Heart right ventricle (tissue), 16 donors: Measurements from ENCODE around the gene FBRS. TPM values are rescaled to one million over a fixed set of nuclear protein-coding genes. Genes with fewer than 3 reads are reported as not detected.

ENCODE experiments used
- ATAC-seq, 8 donors: fragments of 200-7000 bp; cut with Tn5 transposase; one replicate each; pipeline ENCODE4 v1.9.1; 2020; ENCODE audit warnings: mild to moderate bottlenecking in 8 of 8, moderate library complexity in 8 of 8, moderate number of reproducible peaks in 1 of 8
- DNase-seq, 2 donors: peaks; one replicate each; pipeline ENCODE4 v3.0.0-alpha.2; 2020
- H3K27ac ChIP-seq, 10 donors: fragments of 200-600 bp; sonication (generic) in 2 of 10; one replicate each; pipeline versions ENCODE4 v1.5.0 to v1.8.0; 2020 to 2022; ENCODE audit warnings: mild to moderate bottlenecking in 3 of 10
- H3K27me3 ChIP-seq, 7 donors: fragments of 200-600 bp; one replicate each; pipeline ENCODE4 v1.8.0; 2021 to 2022; ENCODE audit warnings: mild to moderate bottlenecking in 2 of 7
- H3K36me3 ChIP-seq, 9 donors: fragments of 200-600 bp; sonication (generic) in 1 of 9; one replicate each; pipeline versions ENCODE4 v1.5.0 to v1.8.0; 2020 to 2022; ENCODE audit warnings: mild to moderate bottlenecking in 2 of 9
- H3K4me1 ChIP-seq, 9 donors: fragments of 200-600 bp; sonication (generic) in 1 of 9; one replicate each; pipeline versions ENCODE4 v1.5.0 to v1.8.0; 2020 to 2022; ENCODE audit warnings: mild to moderate bottlenecking in 4 of 9
- H3K4me3 ChIP-seq, 10 donors: fragments of 200-600 bp; sonication (generic) in 2 of 10; one replicate each; pipeline versions ENCODE4 v1.5.0 to v1.8.0; 2020 to 2022; ENCODE audit warnings: mild to moderate bottlenecking in 7 of 10, moderate library complexity in 2 of 10
- H3K9me3 ChIP-seq, 11 donors: fragments of 200-600 bp in 10 of 11; sonication (generic) in 2 of 11; one replicate each; pipeline versions ENCODE4 v1.5.0 to v1.8.0; 2013 to 2022; ENCODE audit warnings: mild to moderate bottlenecking in 2 of 11, control low read depth in 1 of 11, moderate library complexity in 1 of 11
- WGBS, 2 donors: extraction: QIAGEN DNeasy Blood & Tissue Kit; methylation state at CpG; one replicate each; pipeline ENCODE4 v1.1.7; 2013; ENCODE audit warnings: inconsistent platforms in 1 of 2; 5-methylcytosine and 5-hydroxymethylcytosine counted together
- intact Hi-C, 10 donors: fragments of 100-400 bp; cut with DNase I; formaldehyde crosslinking; loops; one replicate each; pipeline versions ENCODE4 v1.11.1 to v1.14.2; 2022
- polyA plus RNA-seq, 2 donors: library from polyadenylated mRNA; stranded (reverse); fragments of 200-250 nt; gene quantifications; one replicate each; pipeline ENCODE4 v1.2.3, GENCODE V29; 2013
- total RNA-seq, 10 donors: library from RNA; stranded (reverse); fragmentation: NEBNext Ultra II Directional in 3 of 10; extraction: Animal tissue kit (Norgen Biotek cat#: 25700) in 3 of 10; gene quantifications; one replicate each; pipeline versions ENCODE4 v1.2.1 to v1.2.4, GENCODE V29; 2021 to 2023
- TF ChIP-seq, protein P1 (sequence below), 9 donors: fragments of 200-600 bp; sonication (generic) in 2 of 9; IDR thresholded peaks; one replicate each; pipeline versions ENCODE4 v1.5.0 to v1.8.0; 2021 to 2022; ENCODE audit warnings: antibody characterized with exemption in 9 of 9, mild to moderate bottlenecking in 5 of 9, moderate library complexity in 1 of 9
- donor health status: Arrhythmogenic right ventricular cardiomyopathy.
- donor health status: ischemic (EF 13 %, LVEDD 7.1; RV severe dilation, severe dysfunction).
- donor health status: healthy with polysubstance abuse.
- donor health status: DM: no; HTN: yes; CAD: no.
- donor health status: DM: no; HTN: no; CAD: no.
- donor health status: ischemic (EF 25% LVEDD 6.9; RV normal size, moderate dysfunction).
- donor health status: ischemic (EF 25% LVEDD 5.7; RV mildly dilated, moderate dysfunction).
- donor health status: healthy.
- donor health status: DM: yes; HTN: yes; CAD: no.
- donor health status: Ischemic cardiomyopathy.
- donor health status: ischemic (EF 35%, LVEDD 5.7; RV mildly dilated, moderate dysfunction).
- donor health status: nonischemic (EF 11% LVEDD 7.7; RV severe dilation, severe dysfunction).
- donor health status: DM: yes; HTN: yes; CAD: no.
- donor health status: PGD.
- donor health status: ischemic (EF 29% LVEDD 5.4; RV normal size, mild dysfunction).
- donor health status: nonischemic (EF 23%, LVEDD 6.1; RV moderate dilation, normal function).

FBRS gene
- total and polyA plus RNA-seq, 12 donors, result 24.6 to 40.2 (median 29.3) TPM

DNA sequence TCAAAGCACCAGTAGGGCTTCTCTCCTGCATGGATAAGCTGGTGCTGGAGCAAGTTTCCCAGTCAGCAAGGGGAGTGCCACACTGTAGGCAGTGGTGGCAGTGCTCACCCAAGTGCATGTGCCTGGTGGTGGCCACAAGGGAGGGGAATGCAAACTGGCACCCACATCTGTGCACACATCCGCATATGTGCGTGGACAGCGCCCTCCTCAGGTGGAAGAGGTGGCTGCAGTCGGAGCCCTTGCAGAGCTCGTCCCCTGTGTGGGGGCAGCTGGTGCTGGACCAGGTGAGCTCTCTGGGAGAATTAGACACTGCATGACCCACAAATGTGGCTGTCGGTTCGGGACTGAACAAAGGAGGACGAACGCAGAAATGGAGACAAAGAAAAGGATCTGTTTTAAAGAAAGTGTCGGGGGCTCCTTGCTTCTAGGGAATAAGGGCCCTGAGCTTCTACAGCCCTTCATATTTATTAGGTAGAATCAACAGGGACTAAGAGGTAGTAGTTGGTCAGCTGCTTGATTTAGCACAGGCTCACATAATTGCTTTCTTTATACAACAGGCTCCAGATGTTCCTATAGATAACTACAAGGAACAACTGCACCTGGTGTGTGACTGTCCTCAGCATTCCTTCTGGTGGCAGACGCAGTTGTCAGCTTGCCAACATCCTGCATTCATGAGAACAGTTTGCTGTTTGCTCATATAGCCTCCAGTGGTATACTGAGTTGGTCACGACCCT lies 42.7 kb upstream of the FBRS start:
- no peaks in the 10 kb centered on the region for H3K27me3 ChIP-seq
- peak in 6 of 8 donors; percentile 31 to 78 (median 59) for ATAC-seq
- H3K4me3 ChIP-seq, result no peak overlapping the region
- intact Hi-C loops, result loop anchor here in 4 of 10 donors (5.0 to 10.0 kb wide), 4 partner anchors 81 to 201 kb away; partner anchors contain the start of gene ZNF747 (in 1 of the 4)
- H3K27ac ChIP-seq, result no peak overlapping the region
- peaks cover 0 to 9% (median 5%) of the 10 kb centered on the region in 9 donors for H3K4me1 ChIP-seq
- WGBS, 2 donors, result 31 to 39% methylated on average over 12 of the region's 12 CpGs
- DNase-seq, result peak; percentile 40 to 67
- TF ChIP-seq, protein P1, sequence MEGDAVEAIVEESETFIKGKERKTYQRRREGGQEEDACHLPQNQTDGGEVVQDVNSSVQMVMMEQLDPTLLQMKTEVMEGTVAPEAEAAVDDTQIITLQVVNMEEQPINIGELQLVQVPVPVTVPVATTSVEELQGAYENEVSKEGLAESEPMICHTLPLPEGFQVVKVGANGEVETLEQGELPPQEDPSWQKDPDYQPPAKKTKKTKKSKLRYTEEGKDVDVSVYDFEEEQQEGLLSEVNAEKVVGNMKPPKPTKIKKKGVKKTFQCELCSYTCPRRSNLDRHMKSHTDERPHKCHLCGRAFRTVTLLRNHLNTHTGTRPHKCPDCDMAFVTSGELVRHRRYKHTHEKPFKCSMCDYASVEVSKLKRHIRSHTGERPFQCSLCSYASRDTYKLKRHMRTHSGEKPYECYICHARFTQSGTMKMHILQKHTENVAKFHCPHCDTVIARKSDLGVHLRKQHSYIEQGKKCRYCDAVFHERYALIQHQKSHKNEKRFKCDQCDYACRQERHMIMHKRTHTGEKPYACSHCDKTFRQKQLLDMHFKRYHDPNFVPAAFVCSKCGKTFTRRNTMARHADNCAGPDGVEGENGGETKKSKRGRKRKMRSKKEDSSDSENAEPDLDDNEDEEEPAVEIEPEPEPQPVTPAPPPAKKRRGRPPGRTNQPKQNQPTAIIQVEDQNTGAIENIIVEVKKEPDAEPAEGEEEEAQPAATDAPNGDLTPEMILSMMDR (IDR thresholded peaks at IDR 0.05), result peak; percentile 35 to 68 (median 52)
- H3K9me3 ChIP-seq, result no peaks in the 10 kb centered on the region
- H3K36me3 ChIP-seq, result no peaks in the 10 kb centered on the region

DNA sequence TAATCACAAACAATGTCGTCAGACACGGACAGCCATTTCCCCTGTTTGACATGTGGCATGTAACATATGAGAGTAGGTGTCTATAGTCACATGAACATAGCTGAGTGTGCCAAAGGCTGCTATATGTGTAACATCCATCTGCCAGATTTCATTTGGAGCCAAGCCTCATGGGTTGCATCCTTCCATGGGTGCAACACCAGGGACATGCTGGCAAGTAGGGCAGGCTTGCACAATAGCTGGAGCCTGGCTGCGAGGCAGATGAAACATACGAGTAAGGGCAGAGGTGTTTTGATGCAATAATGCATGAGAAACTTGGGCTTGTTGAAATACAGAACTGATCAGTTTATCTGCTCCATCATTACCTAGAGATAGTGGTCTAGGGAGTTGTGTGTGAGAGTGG lies 39.0 kb upstream of the FBRS start:
- no peak overlapping the region for H3K27ac ChIP-seq
- ATAC-seq, result no peak

DNA sequence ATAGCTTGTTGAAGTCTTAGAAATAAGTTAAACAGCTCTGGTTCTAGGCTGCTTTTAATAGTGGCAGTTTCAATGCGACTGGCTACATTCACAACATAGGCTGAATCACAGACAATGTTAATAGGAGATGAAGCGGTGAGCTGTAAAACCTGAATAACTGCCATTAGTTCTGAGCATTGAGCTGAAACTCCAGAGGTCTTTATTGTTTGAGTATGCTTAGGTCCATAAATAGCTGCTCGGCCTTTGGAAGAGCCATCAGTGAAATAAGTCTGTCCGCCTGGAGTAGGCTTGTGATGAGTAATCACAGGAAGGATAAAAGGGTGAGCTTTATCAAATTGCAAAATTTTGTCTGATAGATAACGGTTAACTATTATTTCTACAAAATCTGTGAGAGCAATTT lies 38.6 kb upstream of the FBRS start:
- 80 to 91% methylated on average over 5 of the region's 5 CpGs for WGBS, 2 donors
- intact Hi-C loops, result loop anchor here in 4 of 10 donors (5.0 to 10.0 kb wide), 4 partner anchors 85 to 205 kb away; partner anchors contain the start of gene ZNF747 (in 1 of the 4)
- H3K4me3 ChIP-seq, result no peak overlapping the region
- TF ChIP-seq, protein P1 (IDR thresholded peaks at IDR 0.05), result no peak
- H3K9me3 ChIP-seq, result no peaks in the 10 kb centered on the region
- H3K27me3 ChIP-seq, result peaks cover 0 to 3% (median 0%) of the 10 kb centered on the region in 7 donors
- no peaks in the 10 kb centered on the region for H3K36me3 ChIP-seq
- ATAC-seq, result no peak
- no peak overlapping the region for H3K27ac ChIP-seq
- DNase-seq, result no peak
- H3K4me1 ChIP-seq, result no peaks in the 10 kb centered on the region

More for the DNA sequence above, 39.0 kb upstream of the FBRS start:
- no peak for DNase-seq
- intact Hi-C loops, result loop anchor here in 4 of 10 donors (5.0 to 10.0 kb wide), 4 partner anchors 84 to 204 kb away; partner anchors contain the start of gene ZNF747 (in 1 of the 4)
- no peaks in the 10 kb centered on the region for H3K9me3 ChIP-seq
- no peaks in the 10 kb centered on the region for H3K36me3 ChIP-seq
- peaks cover 0 to under 1% (median 0%) of the 10 kb centered on the region in 9 donors for H3K4me1 ChIP-seq
- peaks cover 0 to 3% (median 0%) of the 10 kb centered on the region in 7 donors for H3K27me3 ChIP-seq
- H3K4me3 ChIP-seq, result no peak overlapping the region
- TF ChIP-seq, protein P1 (IDR thresholded peaks at IDR 0.05), result no peak
- WGBS, 2 donors, result 80 to 87% methylated on average over 4 of the region's 4 CpGs

DNA sequence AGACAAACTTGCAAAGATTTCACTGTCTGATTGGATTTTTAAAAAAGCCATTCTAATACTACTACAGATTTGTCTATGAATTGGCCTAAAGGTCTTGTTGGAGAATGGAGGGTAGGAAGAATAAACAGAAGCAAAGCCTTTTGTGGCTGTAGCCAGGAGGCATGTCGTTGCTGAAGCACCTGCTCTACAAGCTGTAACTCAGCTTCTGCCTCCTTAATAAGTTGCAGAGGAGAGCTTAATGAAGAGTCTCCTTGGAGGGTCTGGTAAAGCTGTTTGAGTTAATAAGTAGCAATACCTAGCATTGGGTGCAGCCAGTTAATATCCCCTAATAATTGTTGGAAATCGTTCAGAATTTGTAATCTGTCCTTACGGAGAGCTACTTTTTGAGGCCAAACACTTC lies 38.1 kb upstream of the FBRS start:
- no peak overlapping the region for H3K4me3 ChIP-seq
- ATAC-seq (no peak), DNase-seq (no peak)
- no peaks in the 10 kb centered on the region for H3K4me1 ChIP-seq
- 65 to 72% methylated on average over 3 of the region's 3 CpGs for WGBS, 2 donors
- no peak overlapping the region for H3K27ac ChIP-seq
- intact Hi-C loops, result no loop called here
- TF ChIP-seq, protein P1 (IDR thresholded peaks at IDR 0.05), result no peak
- H3K27me3 ChIP-seq, result peaks cover 0 to 3% (median 0%) of the 10 kb centered on the region in 7 donors
- H3K9me3 ChIP-seq, result no peaks in the 10 kb centered on the region
- H3K36me3 ChIP-seq, result no peaks in the 10 kb centered on the region
